Keratinocyte (primary cell): Measurements from ENCODE around the gene FRMPD4. TPM values are rescaled to one million over a fixed set of nuclear protein-coding genes. Genes with fewer than 3 reads are reported as not detected.

Source experiments
- DNase-seq: peaks from one replicate; pipeline ENCODE4 v3.0.0-alpha.2; 2011; ENCODE audit warnings: low read depth, missing footprints, low spot score
- FAIRE-seq: peaks from 2 replicates; lab custom pipeline; 2011; peaks lifted over from hg19 to GRCh38; lab: Jason Lieb, UNC
- H2AFZ ChIP-seq: 2 replicates; pipeline ENCODE4 v1.6.0; 2012; ENCODE audit warnings: low read length, control low read depth, inconsistent platforms; ENCODE audit not compliant: control insufficient read depth
- H3K27ac ChIP-seq: 2 replicates; pipeline ENCODE4 v1.5.1; 2011; ENCODE audit warnings: low read length; ENCODE audit not compliant: control insufficient read depth, insufficient read depth
- H3K27me3 ChIP-seq: 3 replicates; pipeline ENCODE4 v1.6.0; 2011; ENCODE audit warnings: low read length; ENCODE audit not compliant: control insufficient read depth, insufficient read depth; ENCODE audit errors: extremely low read depth
- H3K36me3 ChIP-seq, 2 experiments: 2 replicates in 1 of 2; 3 replicates in 1 of 2; pipeline ENCODE4 v1.5.1; 2011; ENCODE audit warnings: low read length in 2 of 2, mild to moderate bottlenecking in 1 of 2; ENCODE audit not compliant: control insufficient read depth in 2 of 2, insufficient read depth in 2 of 2; ENCODE audit errors: extremely low read depth in 1 of 2
- H3K4me1 ChIP-seq: 3 replicates; pipeline ENCODE4 v1.5.1; 2011; ENCODE audit warnings: low read length; ENCODE audit not compliant: control insufficient read depth, insufficient read depth; ENCODE audit errors: extremely low read depth
- H3K4me2 ChIP-seq: 3 replicates; pipeline ENCODE4 v1.6.0; 2011; ENCODE audit warnings: low read depth, low read length; ENCODE audit not compliant: control insufficient read depth, insufficient read depth; ENCODE audit errors: extremely low read depth
- H3K4me3 ChIP-seq, 3 experiments: fragments of 200-600 bp in 1 of 3; sonication (generic) in 1 of 3; 2 replicates in 2 of 3; 3 replicates in 1 of 3; pipeline ENCODE4 v1.5.1; 2011 to 2016; ENCODE audit warnings: low read length in 3 of 3, mild to moderate bottlenecking in 3 of 3, control low read depth in 2 of 3, inconsistent platforms in 1 of 3, low read depth in 1 of 3, mixed read lengths in 1 of 3, mixed run types in 1 of 3, moderate library complexity in 1 of 3; ENCODE audit not compliant: control insufficient read depth in 2 of 3, insufficient read depth in 2 of 3; ENCODE audit errors: extremely low read depth in 1 of 3
- H3K79me2 ChIP-seq: 2 replicates; pipeline ENCODE4 v1.6.0; 2012; ENCODE audit warnings: low read length; ENCODE audit not compliant: control insufficient read depth, insufficient read depth
- H3K9ac ChIP-seq: 3 replicates; pipeline ENCODE4 v1.6.0; 2011; ENCODE audit warnings: low read length; ENCODE audit not compliant: control insufficient read depth, insufficient read depth; ENCODE audit errors: extremely low read depth
- H3K9me1 ChIP-seq: 3 replicates; pipeline ENCODE4 v1.6.0; 2011; ENCODE audit warnings: low read length; ENCODE audit not compliant: control insufficient read depth, insufficient read depth; ENCODE audit errors: extremely low read depth
- H3K9me3 ChIP-seq: 2 replicates; pipeline ENCODE4 v1.5.1; 2012; ENCODE audit warnings: low read depth, low read length; ENCODE audit not compliant: control insufficient read depth
- H4K20me1 ChIP-seq: 3 replicates; pipeline ENCODE4 v1.6.0; 2011; ENCODE audit warnings: low read length; ENCODE audit not compliant: control insufficient read depth, insufficient read depth; ENCODE audit errors: extremely low read depth
- EZH2 ChIP-seq: IDR thresholded peaks from one replicate; pipeline ENCODE4 v1.6.1; 2012; ENCODE audit warnings: inconsistent platforms, mild to moderate bottlenecking, low read length, moderate library complexity
- dilution Hi-C: fragments of 300-500 bp; cut with MboI; formaldehyde crosslinking; loops from one replicate; pipeline ENCODE4 v1.7.0; 2020; ENCODE audit warnings: low sequenced_read_pairs; ENCODE audit not compliant: extremely low pct_ligation_motif_present
- polyA plus RNA-seq, 5 experiments: library from polyadenylated mRNA; depleted of rRNA in 3 of 5; stranded (reverse) in 3 of 5; stranded (forward) in 1 of 5; unstranded in 1 of 5; fragments of >200 nt; gene quantifications; 1 replicate in 1 of 5; 2 replicates in 3 of 5; 3 replicates in 1 of 5; pipeline versions ENCODE4 v1.2.1 to v1.2.3, GENCODE V29; 2011 to 2012; ENCODE audit warnings: missing spikeins in 2 of 5, low read depth in 1 of 5, low replicate concordance in 1 of 5
- TF ChIP-seq, protein P1 (sequence below), 3 experiments: IDR thresholded peaks in 1 of 3; conservative IDR thresholded peaks in 1 of 3; optimal IDR thresholded peaks in 1 of 3; 2 replicates in 2 of 3; 3 replicates in 1 of 3; pipeline versions ENCODE3 to v1.5.1; 2011; ENCODE audit warnings: low read length in 3 of 3, mild to moderate bottlenecking in 3 of 3, moderate library complexity in 2 of 3, control low read depth in 1 of 3, inconsistent platforms in 1 of 3; ENCODE audit not compliant: insufficient read depth in 2 of 3; ENCODE audit errors: extremely low read depth in 1 of 3

Gene FRMPD4
- polyA plus RNA-seq, 1 donor (not counting 4 experiments of a cell fraction or from before 2014, with no cell fraction given) = 0.05 TPM

DNA sequence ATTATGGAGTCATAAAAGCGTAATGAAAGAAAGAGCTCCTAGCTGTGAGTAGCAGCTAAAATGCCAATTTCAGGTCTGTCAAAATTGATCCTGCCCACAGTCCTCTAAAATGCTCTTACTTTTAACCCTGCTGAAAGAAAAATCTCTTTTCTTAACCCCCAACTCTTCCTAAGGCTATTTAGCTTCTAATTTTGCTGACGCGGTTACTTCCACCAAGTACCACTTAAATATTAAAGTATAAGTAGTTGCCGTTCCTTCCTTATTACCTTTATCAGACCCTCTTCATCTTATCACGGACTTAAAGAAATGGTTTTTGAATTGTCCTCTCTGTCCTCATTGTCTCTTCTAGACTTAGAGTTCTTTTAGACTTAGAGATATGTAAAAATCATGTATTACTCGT lies 272.2 kb downstream of the FRMPD4 start:
- H2AFZ ChIP-seq = no peak overlapping the region
- dilution Hi-C loops = no loop called here
- H3K4me3 ChIP-seq = no peak overlapping the region
- H3K36me3 ChIP-seq = no peaks in the 10 kb centered on the region
- H3K9me1 ChIP-seq = no peaks in the 10 kb centered on the region
- no peaks in the 10 kb centered on the region for H3K9me3 ChIP-seq
- TF ChIP-seq, protein P1, sequence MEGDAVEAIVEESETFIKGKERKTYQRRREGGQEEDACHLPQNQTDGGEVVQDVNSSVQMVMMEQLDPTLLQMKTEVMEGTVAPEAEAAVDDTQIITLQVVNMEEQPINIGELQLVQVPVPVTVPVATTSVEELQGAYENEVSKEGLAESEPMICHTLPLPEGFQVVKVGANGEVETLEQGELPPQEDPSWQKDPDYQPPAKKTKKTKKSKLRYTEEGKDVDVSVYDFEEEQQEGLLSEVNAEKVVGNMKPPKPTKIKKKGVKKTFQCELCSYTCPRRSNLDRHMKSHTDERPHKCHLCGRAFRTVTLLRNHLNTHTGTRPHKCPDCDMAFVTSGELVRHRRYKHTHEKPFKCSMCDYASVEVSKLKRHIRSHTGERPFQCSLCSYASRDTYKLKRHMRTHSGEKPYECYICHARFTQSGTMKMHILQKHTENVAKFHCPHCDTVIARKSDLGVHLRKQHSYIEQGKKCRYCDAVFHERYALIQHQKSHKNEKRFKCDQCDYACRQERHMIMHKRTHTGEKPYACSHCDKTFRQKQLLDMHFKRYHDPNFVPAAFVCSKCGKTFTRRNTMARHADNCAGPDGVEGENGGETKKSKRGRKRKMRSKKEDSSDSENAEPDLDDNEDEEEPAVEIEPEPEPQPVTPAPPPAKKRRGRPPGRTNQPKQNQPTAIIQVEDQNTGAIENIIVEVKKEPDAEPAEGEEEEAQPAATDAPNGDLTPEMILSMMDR (optimal IDR thresholded peaks at IDR 0.05 in 1 of 3, IDR thresholded peaks at IDR 0.05 in 1 of 3, conservative IDR thresholded peaks at IDR 0.05 in 1 of 3; ENCODE audit: extremely low read depth in 1 of 3, insufficient read depth in 2 of 3, low read length in 3 of 3) = no peak
- TF ChIP-seq EZH2 = no peak
- H3K4me1 ChIP-seq = no peaks in the 10 kb centered on the region
- no peak for FAIRE-seq
- no peak overlapping the region for H3K9ac ChIP-seq
- H3K27ac ChIP-seq = no peak overlapping the region
- H4K20me1 ChIP-seq = no peaks in the 10 kb centered on the region
- H3K79me2 ChIP-seq = no peaks in the 10 kb centered on the region
- H3K4me2 ChIP-seq = no peak overlapping the region
- DNase-seq = no peak
- no peaks in the 10 kb centered on the region for H3K27me3 ChIP-seq

DNA sequence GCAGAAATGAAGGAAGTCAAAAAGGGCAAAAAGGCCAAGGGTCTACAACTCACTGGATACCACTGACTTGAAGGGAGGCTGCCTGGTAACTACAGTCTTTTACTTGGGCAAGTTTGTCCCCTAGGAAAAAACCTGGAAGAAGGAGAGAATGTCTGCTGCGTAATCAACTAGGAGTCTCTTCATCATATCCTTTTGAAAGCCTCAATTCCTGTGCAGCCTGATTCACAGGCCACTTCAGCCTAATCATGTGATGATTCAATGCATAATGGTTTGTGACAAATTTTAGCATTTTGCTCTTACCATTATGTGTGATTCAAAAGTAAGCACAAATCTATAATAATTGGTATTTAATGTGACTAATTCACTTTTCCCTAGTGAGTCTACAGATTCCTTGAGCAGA lies 273.6 kb downstream of the FRMPD4 start:
- TF ChIP-seq, protein P1 (optimal IDR thresholded peaks at IDR 0.05 in 1 of 3, IDR thresholded peaks at IDR 0.05 in 1 of 3, conservative IDR thresholded peaks at IDR 0.05 in 1 of 3; ENCODE audit: extremely low read depth in 1 of 3, insufficient read depth in 2 of 3, low read length in 3 of 3) = no peak
- TF ChIP-seq EZH2 = no peak
- Histone ChIP-seq H3K79me2 (no peaks in the 10 kb centered on the region), H4K20me1 (no peaks in the 10 kb centered on the region), H3K4me3 (no peak overlapping the region), H2AFZ (no peak overlapping the region), H3K4me2 (no peak overlapping the region), H3K9ac (no peak overlapping the region), H3K4me1 (no peaks in the 10 kb centered on the region), H3K9me3 (no peaks in the 10 kb centered on the region), H3K9me1 (no peaks in the 10 kb centered on the region), H3K36me3 (no peaks in the 10 kb centered on the region), H3K27me3 (no peaks in the 10 kb centered on the region), H3K27ac (no peak overlapping the region)
- DNase-seq = no peak
- dilution Hi-C loops = no loop called here
- no peak for FAIRE-seq
